Dendritic cell treated with granulocyte-macrophage colony-stimulating factor and Interleukin-4, amounts not matched to agents 40 ng/mL and 50 ng/mL, for 4 days (primary cell): ENCODE results near the gene ZNF792.
"Not testable (repeated sequence)": the region's sequence is repeated elsewhere in the genome, so short reads cannot be mapped to it uniquely, and the experiment has no call there.

Experiments
- H3K27ac Mint-ChIP-seq: one replicate; pipeline ENCODE4 v1.8.0; 2022; ENCODE audit warnings: mild to moderate bottlenecking, mixed read lengths
- H3K27me3 Mint-ChIP-seq: one replicate; pipeline ENCODE4 v1.8.0; 2022; ENCODE audit warnings: mild to moderate bottlenecking, mixed read lengths
- H3K36me3 Mint-ChIP-seq: one replicate; pipeline ENCODE4 v1.8.0; 2022; ENCODE audit warnings: low read depth, mixed read lengths
- H3K4me1 Mint-ChIP-seq: one replicate; pipeline ENCODE4 v1.8.0; 2022; ENCODE audit warnings: low read depth, mixed read lengths
- H3K4me3 Mint-ChIP-seq: one replicate; pipeline ENCODE4 v1.8.0; 2022; ENCODE audit warnings: mild to moderate bottlenecking, moderate library complexity, mixed read lengths
- H3K9me3 Mint-ChIP-seq: one replicate; pipeline ENCODE4 v1.8.0; 2022; ENCODE audit warnings: mixed read lengths
- intact Hi-C: fragments of 100-400 bp; cut with micrococcal nuclease; formaldehyde crosslinking; loops from one replicate; pipeline ENCODE4 v1.15.0; 2022

ZNF792 gene

DNA sequence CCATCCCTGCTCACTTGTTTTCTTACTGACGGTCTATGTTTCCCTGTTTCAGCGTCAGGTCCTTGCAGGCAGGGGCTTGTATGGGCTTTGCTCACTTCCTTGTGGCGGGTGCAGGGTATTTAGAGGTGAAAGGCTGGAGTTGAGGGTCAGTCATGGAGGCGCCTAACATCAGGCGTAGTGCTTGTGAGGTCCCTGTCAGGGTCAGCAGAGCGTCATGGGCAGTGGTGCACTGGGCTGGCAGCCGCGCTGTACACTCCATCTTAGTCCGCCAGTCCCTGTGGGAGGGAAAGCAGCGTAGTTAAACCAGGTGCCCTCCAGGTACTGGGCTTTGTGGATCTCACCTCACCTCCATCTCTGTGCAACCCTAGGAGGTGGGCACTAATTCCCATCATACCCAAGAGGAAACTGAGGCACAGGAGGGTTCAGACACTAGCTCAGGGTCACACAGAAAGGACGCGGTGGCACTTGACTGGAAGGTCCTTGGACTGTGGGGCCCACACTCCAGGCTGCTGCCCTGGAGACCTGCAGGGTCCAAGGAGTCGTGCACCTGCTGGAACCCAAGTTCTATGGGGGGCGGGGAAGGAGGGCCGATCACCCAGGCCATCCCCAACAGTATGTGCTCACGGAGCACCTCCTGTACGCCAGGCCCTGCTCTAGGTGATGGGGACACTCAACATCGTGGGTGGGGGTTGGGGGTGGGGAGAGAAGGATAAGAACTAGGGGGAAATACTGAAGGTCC is 40.7 kb upstream of the ZNF792 start:
- Mint-ChIP-seq H3K27me3 (no peaks in the 10 kb centered on the region), H3K9me3 (no peaks in the 10 kb centered on the region), H3K36me3 (peaks cover 69% of the 10 kb centered on the region), H3K27ac (no peak overlapping the region), H3K4me1 (peaks cover 49% of the 10 kb centered on the region), H3K4me3 (no peak overlapping the region)
- intact Hi-C loops = no loop called here

DNA sequence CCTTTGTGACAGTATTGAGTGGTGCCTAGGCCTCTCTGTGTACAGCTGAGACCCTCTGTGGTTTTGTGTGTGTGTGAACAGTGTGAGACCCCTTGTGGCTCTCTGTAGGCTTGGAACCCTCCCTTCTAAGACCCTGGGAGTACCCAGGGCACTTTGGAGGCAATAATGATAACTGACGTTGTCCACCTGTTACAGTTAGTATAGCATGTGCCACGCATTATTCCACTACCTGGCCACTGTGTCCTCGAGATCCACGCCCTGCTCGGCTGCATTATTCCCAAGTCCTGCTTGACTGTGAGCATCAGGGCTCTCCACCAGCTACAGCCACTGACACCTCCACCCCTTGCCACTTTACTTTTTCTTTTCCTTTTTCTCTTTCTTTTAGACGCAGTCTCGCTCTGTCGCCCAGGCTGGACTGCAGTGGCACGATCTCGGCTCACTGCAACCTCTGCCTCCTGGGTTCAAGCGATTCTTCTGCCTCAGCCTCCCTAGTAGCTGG is 38.1 kb upstream of the ZNF792 start:
- Mint-ChIP-seq H3K4me1 (peaks cover 68% of the 10 kb centered on the region), H3K36me3 (peaks cover 55% of the 10 kb centered on the region), H3K27ac (peak overlapping the region; percentile 90), H3K27me3 (no peaks in the 10 kb centered on the region), H3K9me3 (no peaks in the 10 kb centered on the region), H3K4me3 (peak overlapping the region; percentile 96)
- intact Hi-C loops = no loop called here

DNA sequence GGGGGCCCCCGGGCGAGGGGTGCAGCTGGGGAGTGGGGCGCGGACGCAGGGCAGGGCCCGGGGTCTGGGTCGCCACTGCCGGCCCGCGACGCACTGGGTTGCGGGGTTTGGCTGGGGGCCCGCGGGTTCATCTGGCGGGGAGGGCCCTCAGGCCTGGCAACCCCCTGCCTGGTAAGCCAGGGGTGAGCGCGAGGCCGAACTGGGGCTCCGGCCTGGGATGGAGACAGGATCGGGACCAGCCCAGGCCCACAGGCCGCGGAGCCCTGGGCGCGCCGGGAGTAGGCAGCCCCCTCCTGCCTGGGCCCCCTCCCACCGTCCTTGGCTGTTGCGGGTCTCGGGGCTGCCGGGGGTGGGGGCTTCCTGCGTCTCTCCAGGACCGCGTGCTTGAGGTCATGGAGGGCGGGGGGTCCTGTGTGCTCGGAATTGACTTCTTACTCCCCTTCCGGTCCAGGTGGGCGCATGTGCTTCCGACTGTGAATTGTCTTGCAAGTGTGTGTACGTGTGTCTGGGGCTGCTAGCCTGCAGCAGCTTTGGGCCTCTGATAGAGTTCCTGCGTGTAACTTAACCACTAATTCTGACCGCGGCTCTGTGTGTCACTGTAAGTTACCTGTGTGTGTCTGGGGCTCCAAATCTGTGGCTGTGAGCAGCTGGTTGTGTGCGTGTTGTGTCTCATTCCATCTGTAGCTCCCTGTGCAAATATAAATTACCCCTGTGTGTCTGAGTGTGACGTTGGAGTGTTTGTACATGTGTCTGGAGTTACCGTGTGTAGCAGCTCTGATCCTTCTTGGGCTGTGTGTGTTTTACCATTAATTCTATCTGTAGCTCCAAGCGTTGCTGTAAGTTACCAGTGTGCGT is 36.8 kb upstream of the ZNF792 start:
- H3K9me3 Mint-ChIP-seq = no peaks in the 10 kb centered on the region
- peaks cover 43% of the 10 kb centered on the region for H3K36me3 Mint-ChIP-seq
- peak overlapping the region; percentile 96 for H3K4me3 Mint-ChIP-seq
- H3K27ac Mint-ChIP-seq = peak overlapping the region; percentile 90
- peaks cover 80% of the 10 kb centered on the region for H3K4me1 Mint-ChIP-seq
- intact Hi-C loops = no loop called here
- H3K27me3 Mint-ChIP-seq = no peaks in the 10 kb centered on the region

DNA sequence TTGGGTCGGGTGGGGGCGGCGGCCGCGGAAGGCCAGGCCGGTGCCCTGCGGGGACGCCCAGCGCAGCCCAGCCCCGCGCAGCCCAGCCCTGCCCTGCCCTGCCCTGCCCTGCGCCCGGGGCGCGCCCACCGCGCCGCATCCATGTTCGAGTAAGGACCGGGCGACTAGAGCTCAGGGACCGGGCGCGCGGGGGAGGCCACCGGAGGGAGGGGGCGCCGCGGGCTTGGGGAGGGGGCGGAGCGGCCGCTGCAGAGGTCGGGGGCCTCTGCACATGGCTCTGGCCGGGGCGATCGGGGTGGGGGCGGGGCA is 36.3 kb upstream of the ZNF792 start:
- peaks cover 81% of the 10 kb centered on the region for H3K4me1 Mint-ChIP-seq
- peaks cover 38% of the 10 kb centered on the region for H3K36me3 Mint-ChIP-seq
- H3K4me3 Mint-ChIP-seq = peak overlapping the region; percentile 96
- intact Hi-C loops = no loop called here
- peak overlapping the region; percentile 90 for H3K27ac Mint-ChIP-seq
- no peaks in the 10 kb centered on the region for H3K9me3 Mint-ChIP-seq
- H3K27me3 Mint-ChIP-seq = no peaks in the 10 kb centered on the region

DNA sequence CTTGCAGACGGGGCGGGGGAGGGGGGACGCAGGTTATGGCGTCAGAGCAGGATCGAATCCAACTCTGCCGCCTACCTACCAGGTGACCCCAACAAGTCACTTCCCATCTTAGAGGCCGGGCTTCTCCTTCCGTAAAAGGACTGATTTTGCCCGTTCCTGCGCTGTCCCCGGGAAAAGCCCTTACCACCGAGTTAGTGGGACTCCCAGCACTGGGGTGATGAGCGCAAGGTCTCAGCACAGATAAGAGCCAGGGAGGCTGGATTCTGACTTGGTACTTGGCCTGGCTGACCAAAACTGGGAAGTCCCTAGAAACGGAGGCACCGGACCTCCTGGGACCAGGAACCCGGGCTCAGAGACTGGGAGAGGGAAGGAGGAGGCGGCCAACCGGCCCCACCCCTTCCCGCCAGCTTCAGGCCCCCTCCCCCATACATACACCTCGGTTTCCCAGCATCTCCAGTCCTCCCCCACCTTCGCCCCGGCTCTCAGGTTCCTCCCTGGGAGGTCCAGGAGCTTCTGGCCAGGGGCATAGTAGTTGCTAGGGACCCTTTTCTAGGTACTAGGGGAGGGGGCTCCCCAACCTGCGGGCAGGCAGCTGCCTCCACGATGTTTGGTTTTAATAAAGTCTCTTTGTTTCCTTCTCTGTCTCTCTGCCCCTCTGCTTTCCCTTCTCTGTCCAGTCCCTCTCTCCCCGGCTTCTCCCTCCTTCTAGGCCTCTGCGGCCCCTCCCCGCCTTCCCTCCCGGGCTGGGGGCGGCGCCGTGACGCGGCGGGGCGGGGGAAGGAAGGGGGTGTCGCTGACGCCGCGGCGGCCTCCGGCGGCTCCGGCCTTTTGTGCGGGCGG is 35.7 kb upstream of the ZNF792 start, which contains the start of gene GRAMD1A:
GRAMD1A (plus strand) TSS at position 826 of the 840 bp plus-strand sequence. CDS start 156 bp downstream, outside the sequence.
- Mint-ChIP-seq H3K4me3 (peak within 1 kb of the TSS; percentile 96), H3K4me1 (peaks cover 81% of the 10 kb centered on the region), H3K9me3 (no peaks in the 10 kb centered on the region), H3K27ac (peak within 1 kb of the TSS; percentile 90), H3K36me3 (peaks cover 32% of the 10 kb centered on the region), H3K27me3 (no peaks in the 10 kb centered on the region)
- intact Hi-C loops = no loop called here

DNA sequence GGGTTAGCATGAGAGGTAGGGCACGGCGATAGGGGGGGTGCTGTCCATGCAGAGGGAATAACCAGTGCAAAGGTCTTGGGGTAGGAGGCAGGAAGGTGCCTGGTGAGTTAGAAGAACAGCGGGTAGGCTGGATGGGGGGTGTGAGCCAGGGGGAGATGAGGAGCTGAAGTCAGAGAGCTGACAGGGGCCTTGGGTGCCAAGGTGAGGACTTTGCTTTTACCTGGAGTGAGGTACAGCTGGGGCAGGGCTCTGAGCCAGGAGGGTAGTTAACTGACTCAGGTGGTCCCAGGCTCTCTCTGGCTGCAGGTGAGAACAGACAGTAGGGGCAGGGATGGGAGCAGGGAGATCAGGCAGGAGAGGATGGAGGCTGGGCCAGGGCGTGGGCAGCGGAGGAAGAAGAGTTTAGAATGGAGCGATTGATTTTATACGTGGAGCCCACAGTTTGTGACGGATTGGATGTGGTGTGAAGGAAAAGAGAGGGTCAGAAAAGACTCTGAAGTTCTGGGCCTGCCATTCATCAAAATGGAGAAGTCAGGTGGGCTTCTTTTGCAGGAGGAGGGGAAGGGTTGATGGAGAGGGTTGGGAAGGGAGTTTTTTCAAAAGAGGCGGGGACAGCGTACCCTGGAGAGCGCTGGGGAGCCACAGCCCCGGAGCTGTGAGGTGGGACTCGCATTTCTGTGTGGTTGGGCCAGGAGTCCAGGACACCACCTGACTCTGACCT is 34.9 kb upstream of the ZNF792 start:
- H3K9me3 Mint-ChIP-seq = no peaks in the 10 kb centered on the region
- peaks cover 26% of the 10 kb centered on the region for H3K36me3 Mint-ChIP-seq
- peak overlapping the region; percentile 90 for H3K27ac Mint-ChIP-seq
- peak overlapping the region; percentile 96 for H3K4me3 Mint-ChIP-seq
- peaks cover 81% of the 10 kb centered on the region for H3K4me1 Mint-ChIP-seq
- peaks cover 3% of the 10 kb centered on the region for H3K27me3 Mint-ChIP-seq
- intact Hi-C loops = no loop called here

DNA sequence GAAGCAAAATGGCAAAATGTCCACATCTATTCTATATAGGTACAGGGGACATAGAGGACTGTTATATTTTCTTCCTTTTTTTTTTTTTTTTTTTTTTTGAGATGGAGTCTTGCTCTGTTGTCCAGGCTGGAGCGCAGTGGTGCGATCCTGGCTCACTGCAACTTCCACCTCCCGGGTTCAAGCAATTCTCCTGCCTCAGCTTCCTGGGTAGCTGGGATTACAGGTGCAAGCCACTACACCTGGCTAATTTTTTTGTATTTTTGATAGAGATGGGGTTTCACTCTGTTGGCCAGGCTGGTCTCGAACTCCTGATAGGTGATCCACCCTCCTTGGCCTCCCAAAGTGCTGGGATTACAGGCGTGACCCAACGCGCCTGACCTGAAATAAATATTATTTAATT is 34.2 kb upstream of the ZNF792 start:
- intact Hi-C loops, H3K27me3 Mint-ChIP-seq, H3K4me3 Mint-ChIP-seq, H3K9me3 Mint-ChIP-seq: not testable (repeated sequence)
- H3K4me1 Mint-ChIP-seq = peaks cover 76% of the 10 kb centered on the region
- peaks cover 26% of the 10 kb centered on the region for H3K36me3 Mint-ChIP-seq
- H3K27ac Mint-ChIP-seq = peak overlapping the region; percentile 90

DNA sequence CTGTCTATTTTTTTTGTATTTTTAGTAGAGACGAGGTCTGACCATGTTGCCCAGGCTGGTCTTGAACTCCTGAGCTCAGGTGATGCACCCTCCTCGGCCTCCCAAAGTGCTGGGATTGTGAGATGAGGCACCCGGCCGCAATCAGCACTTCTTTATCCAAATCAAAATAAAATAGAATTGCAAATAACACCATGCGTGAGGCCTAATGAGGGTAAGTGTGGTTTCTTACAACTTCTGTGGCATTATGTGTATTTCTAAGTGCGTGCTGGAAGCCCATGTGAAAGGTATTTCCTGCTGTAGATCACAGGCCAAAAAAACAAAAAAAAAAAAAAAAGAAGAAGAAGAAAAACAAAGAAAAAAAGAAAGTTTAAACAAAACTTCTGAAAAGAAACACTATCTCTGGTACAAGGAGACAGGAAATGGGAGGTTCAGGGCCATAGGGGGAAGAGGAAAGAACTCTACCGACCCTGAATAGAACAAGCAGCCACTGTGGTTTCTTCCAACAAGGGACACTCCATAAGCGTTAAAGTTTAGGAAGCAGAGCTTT is 33.1 kb upstream of the ZNF792 start:
- peaks cover 16% of the 10 kb centered on the region for H3K36me3 Mint-ChIP-seq
- H3K9me3 Mint-ChIP-seq = no peaks in the 10 kb centered on the region
- peaks cover 6% of the 10 kb centered on the region for H3K27me3 Mint-ChIP-seq
- peaks cover 66% of the 10 kb centered on the region for H3K4me1 Mint-ChIP-seq
- intact Hi-C loops = no loop called here
- H3K27ac Mint-ChIP-seq = no peak overlapping the region
- H3K4me3 Mint-ChIP-seq = no peak overlapping the region

DNA sequence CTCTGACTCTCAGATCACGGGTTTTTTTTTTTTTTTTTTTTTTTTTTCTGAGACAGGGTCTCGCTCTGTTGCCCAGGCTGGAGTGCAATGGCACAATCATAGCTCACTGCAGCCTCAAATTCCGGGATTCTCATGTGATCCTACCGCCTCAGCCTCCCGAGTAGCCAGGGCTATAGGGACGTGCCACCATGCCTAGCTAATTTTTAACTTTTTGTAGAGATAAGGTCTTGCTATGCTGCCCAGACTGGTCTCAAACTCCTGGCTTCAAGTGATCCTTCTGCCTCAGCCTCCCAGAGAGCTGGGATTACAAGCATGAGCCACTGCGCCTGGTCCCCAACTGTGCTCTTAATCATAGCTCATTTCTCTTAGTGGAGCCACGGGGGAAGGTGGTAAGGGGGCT is 31.5 kb upstream of the ZNF792 start:
- Mint-ChIP-seq H3K4me3 (no peak overlapping the region), H3K9me3 (no peaks in the 10 kb centered on the region), H3K36me3 (no peaks in the 10 kb centered on the region), H3K4me1 (peaks cover 55% of the 10 kb centered on the region), H3K27ac (peak overlapping the region; percentile 30), H3K27me3 (peaks cover 6% of the 10 kb centered on the region)
- intact Hi-C loops = no loop called here

DNA sequence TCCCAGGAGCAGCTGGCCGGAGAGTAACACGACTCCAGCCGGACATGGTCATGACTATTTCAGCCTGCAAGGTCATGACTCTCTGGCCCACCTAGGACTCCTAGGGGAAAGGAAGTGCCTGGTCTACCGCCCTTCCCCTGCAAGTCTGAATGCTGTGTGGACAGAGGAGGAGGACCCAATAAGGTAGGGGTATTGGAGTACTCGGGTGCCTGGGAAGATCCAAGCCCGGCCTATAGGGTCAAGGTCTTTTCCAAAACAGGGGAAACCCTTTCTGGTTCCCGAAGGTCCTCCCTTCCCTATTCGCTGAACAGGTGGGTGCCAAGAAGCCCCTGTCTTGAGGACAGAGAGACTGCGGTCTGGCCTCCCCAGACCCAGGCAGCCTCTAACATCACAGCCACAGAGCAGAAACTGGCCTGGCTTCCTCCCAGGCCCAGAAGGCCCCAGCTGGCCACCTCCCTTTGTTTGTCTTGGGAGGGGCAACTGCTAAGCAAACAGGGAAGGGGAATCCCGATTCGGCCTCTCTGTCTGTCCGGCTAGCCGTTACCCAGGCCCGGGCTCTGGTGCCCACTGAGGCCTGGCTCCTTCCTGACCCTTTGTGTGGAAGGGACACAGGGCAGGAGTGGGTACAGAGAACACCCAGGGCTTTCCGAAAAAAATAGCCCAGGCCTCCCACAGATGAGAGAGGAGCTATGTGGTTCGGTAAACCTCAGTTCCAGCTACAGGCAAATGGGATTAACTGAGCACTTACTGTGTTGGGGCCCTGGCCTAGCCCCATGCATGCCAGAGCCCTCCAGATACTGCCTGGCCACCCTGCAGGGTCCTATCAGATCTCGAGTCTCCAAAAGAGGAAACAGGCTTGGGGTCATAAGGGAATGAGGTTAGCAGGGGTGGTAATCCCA is 30.9 kb upstream of the ZNF792 start:
- H3K9me3 Mint-ChIP-seq = no peaks in the 10 kb centered on the region
- peak overlapping the region; percentile 30 for H3K27ac Mint-ChIP-seq
- H3K4me3 Mint-ChIP-seq = no peak overlapping the region
- H3K4me1 Mint-ChIP-seq = peaks cover 58% of the 10 kb centered on the region
- peaks cover 6% of the 10 kb centered on the region for H3K27me3 Mint-ChIP-seq
- H3K36me3 Mint-ChIP-seq = no peaks in the 10 kb centered on the region
- intact Hi-C loops = no loop called here

DNA sequence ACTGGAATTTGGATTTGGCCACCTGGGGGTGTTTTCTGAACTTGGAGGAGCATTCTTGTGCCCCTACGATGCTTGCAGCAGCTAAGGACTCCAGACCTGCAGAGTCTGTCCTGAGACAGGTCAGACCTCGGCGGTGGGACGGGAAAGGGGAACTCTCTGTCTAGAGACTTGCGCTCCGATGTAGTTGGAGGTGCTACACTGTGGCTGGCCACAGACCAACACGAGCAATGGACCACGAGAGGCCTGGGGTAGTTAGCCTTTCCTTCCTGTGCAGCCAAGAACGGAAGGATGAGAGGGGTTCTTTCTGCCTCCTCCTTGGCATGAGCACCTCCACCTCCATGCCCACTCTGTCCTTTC is 30.2 kb upstream of the ZNF792 start:
- H3K4me1 Mint-ChIP-seq = peaks cover 53% of the 10 kb centered on the region
- peaks cover 6% of the 10 kb centered on the region for H3K27me3 Mint-ChIP-seq
- no peak overlapping the region for H3K4me3 Mint-ChIP-seq
- H3K27ac Mint-ChIP-seq = peak overlapping the region; percentile 69
- no peaks in the 10 kb centered on the region for H3K9me3 Mint-ChIP-seq
- intact Hi-C loops = no loop called here
- H3K36me3 Mint-ChIP-seq = no peaks in the 10 kb centered on the region

DNA sequence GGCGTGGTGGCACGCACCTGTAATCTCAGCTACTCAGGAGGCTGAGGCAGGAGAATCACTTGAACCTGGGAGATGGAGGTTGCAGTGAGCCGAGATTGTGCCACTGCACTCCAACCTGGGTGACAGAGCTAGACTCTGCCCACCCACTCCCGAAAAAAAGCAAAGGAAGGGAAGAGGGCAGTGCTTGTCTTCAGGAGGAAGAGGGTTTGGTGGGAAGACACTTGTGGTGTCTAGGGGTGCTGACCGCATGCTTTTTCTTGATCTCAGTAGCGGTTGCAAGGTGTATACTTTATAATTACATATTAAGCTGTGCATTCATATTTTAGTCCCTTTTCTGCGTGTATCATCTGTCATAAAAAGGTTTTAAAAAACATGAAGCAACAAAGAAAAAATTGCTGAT is 28.6 kb upstream of the ZNF792 start:
- H3K36me3 Mint-ChIP-seq, H3K4me3 Mint-ChIP-seq, H3K9me3 Mint-ChIP-seq, H3K27ac Mint-ChIP-seq, H3K27me3 Mint-ChIP-seq, intact Hi-C loops: not testable (repeated sequence)
- H3K4me1 Mint-ChIP-seq = peaks cover 53% of the 10 kb centered on the region
